ENCODE measurements around the gene FOSL2.
A peak's percentile ranks its signal among the peaks of the same experiment; 100 is the strongest.

Gene FOSL2

GRCh38 chr2:28432362-28432761 lies 39.7 kb downstream of the FOSL2 start:
- no peak for DNase-seq (ENCODE audit: low read depth)

- no peak for DNase-seq (ENCODE audit: low read depth)
Observed at GRCh38 chr2:28433215-28433614, 40.6 kb downstream of the FOSL2 start.

GRCh38 chr2:28433935-28434599 lies 41.4 kb downstream of the FOSL2 start:
- no peak for DNase-seq (ENCODE audit: low read depth)

GRCh38 chr2:28434600-28434989 lies 41.9 kb downstream of the FOSL2 start:
- DNase-seq (ENCODE audit: low read depth): no peak

GRCh38 chr2:28435241-28435640 lies 42.6 kb downstream of the FOSL2 start:
- no peak for DNase-seq (ENCODE audit: low read depth)

GRCh38 chr2:28435814-28436351 lies 43.2 kb downstream of the FOSL2 start:
- no peak for DNase-seq (ENCODE audit: low read depth)

GRCh38 chr2:28436525-28437051 lies 43.9 kb downstream of the FOSL2 start:
- DNase-seq (ENCODE audit: low read depth): no peak

- no peak for DNase-seq (ENCODE audit: low read depth)
Observed at GRCh38 chr2:28437149-28437835, 44.6 kb downstream of the FOSL2 start.

- no peak for DNase-seq (ENCODE audit: low read depth)
Observed at GRCh38 chr2:28437918-28438317, 45.3 kb downstream of the FOSL2 start.

GRCh38 chr2:28438532-28439063 lies 45.9 kb downstream of the FOSL2 start:
- no peak for DNase-seq (ENCODE audit: low read depth)

- DNase-seq (ENCODE audit: low read depth): no peak
Observed at GRCh38 chr2:28439127-28439526, 46.5 kb downstream of the FOSL2 start.

- DNase-seq (ENCODE audit: low read depth): no peak
Observed at GRCh38 chr2:28439763-28440162, 47.1 kb downstream of the FOSL2 start.

GRCh38 chr2:28442328-28442727 lies 49.7 kb downstream of the FOSL2 start:
- no peak for DNase-seq (ENCODE audit: low read depth)

- DNase-seq (ENCODE audit: low read depth): no peak
Observed at GRCh38 chr2:28444956-28445355, 52.3 kb downstream of the FOSL2 start.

- peak; percentile 94 for DNase-seq (ENCODE audit: low read depth)
Observed at GRCh38 chr2:28445448-28446258, 53.0 kb downstream of the FOSL2 start.

GRCh38 chr2:28446531-28446930 lies 53.9 kb downstream of the FOSL2 start:
- DNase-seq (ENCODE audit: low read depth): no peak

GRCh38 chr2:28447086-28447485 lies 54.4 kb downstream of the FOSL2 start:
- no peak for DNase-seq (ENCODE audit: low read depth)

- DNase-seq (ENCODE audit: low read depth): peak; percentile 78
Observed at GRCh38 chr2:28447943-28448792, 55.5 kb downstream of the FOSL2 start.

- DNase-seq (ENCODE audit: low read depth): no peak
Observed at GRCh38 chr2:28448793-28449100, 56.1 kb downstream of the FOSL2 start.

GRCh38 chr2:28449126-28449487 lies 56.4 kb downstream of the FOSL2 start:
- DNase-seq (ENCODE audit: low read depth): no peak

All from GM04504 (cell line).